GM21390 (cell line): ENCODE data around the gene MTPN.

Experiments
- ATAC-seq: cut with Tn5 transposase; IDR thresholded peaks from one replicate; pipeline ENCODE4 v1.9.1; 2021; ENCODE audit not compliant: unreplicated experiment

MTPN gene, protein sequence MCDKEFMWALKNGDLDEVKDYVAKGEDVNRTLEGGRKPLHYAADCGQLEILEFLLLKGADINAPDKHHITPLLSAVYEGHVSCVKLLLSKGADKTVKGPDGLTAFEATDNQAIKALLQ

DNA sequence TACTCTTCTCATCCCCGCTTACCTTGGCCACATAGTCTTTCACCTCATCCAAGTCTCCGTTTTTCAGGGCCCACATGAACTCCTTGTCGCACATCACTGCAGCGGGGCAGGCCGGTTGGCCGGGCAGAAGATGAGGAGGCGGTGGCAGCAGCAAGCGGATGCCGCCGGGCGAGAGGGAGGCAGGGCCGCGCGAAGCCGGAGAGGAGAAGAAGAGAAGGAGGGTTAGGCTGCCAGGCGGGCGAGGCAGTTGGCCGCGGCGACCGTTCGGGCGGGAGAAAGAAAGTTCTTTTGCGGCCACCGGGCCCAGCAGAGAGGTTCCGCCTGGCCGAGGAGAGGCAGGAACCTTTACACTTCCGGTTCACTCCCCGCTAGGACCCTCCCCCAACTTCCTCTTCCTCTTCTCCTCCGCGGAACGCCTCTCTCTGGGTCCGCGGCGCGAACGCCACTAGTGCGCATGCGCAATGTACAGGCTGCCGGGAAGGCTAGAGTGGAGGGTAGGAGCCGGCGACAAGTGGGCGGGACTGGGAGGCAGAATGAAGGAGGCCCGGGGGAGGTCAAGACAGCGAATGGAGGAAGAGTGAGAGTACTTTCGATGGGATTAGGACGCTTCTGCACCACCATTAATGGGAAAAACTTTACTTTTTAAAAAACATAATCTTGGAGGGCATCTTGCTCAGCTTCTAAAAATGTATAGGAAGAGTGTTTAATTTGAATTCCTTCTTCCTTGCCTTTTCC is at the start of gene MTPN:
MTPN (minus strand) TSS at position 353 of the 735 bp plus-strand sequence; CDS start at position 94, 259 bp downstream.
- ATAC-seq: peak; percentile 56

DNA sequence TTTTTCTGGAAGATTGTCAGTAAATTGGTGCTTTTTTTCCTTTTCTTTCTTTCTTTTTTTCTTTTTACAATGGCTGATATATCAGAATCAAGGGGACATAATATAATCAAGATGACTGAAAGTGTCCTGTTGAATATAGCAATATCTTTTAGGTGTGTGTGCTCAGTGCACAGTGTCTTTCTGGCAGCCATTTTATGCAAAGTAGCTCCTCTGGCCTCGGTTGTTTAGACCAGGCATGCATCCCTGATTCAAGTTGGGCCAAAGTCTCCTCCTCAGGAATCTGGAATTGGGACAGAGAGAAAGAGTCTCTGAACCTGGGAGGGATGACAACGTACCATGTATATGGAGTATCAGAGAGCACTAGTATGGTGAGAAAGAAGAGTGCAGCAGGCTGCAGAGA is 49.0 kb upstream of the MTPN start:
- ATAC-seq: no peak

DNA sequence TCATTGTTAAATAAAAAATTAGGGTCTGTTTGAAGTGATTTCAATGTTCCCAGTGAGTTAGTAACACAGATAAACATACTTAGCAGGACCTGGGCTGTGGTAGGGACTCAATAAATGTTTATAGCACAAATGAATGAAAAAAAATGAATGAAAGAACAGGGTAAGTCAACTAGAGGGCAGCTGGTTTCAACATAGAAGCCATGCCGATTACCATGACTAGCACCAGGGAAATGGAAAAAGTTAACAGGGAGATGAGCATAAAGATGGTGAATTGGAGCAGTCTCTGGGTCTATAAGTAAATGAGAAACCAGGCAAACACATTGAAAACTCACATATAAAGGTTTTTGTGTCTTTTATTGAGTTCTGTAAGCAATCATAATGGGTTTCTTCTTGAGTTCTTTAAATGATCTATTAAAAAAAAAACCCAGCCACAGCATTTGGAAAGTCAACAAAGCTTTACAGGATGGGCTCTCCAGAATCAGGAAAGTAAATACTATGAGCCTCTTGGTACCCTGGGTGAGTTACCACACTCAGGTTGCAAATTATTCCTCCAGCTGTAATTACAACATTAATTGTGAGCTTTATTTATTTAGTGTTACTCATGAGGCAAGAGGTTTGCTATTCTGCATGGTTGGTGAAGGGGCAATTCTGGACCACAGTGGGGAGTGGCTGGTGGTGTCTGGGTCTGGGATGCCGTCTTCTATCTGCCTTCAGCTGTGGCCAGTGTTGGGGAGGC is 46.1 kb upstream of the MTPN start:
- no peak for ATAC-seq

DNA sequence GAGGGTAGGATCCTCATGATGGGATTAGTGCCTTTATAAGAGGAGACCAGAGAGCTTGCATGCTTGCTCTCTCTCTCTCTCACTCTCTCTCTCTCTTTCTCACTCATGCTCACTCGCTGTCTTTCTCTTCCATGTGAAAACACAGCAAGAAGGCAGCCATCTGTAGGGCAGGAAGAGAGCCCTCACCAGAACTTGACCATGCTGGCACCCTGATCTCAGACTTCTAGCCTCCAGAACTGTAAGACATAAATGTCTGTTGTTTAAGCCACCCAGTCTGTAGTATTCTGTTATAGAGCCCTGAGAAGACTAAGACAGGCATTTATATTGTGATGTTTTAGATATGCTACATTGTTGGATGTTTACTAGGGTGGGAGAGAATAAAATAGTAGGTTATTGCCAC is 43.4 kb upstream of the MTPN start:
- no peak for ATAC-seq

DNA sequence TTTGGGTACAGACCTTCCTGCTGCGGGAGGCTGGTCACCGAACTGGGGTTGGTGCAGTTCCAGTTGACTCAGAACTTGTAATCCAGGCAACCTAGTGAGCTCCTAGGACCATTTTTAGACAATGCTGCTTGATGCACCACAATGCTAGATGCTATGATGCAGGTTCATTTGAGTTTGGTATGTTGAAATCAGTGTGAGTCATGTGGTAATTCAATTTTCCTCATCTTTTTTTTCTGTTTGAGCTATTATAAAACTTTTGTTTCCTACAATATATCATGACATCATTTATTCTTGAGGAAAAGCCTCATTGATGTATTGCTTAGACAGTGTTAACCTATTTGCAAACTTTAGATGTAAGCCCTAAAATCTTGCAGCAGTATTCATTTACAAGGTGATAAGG is 40.9 kb upstream of the MTPN start:
- ATAC-seq: no peak

DNA sequence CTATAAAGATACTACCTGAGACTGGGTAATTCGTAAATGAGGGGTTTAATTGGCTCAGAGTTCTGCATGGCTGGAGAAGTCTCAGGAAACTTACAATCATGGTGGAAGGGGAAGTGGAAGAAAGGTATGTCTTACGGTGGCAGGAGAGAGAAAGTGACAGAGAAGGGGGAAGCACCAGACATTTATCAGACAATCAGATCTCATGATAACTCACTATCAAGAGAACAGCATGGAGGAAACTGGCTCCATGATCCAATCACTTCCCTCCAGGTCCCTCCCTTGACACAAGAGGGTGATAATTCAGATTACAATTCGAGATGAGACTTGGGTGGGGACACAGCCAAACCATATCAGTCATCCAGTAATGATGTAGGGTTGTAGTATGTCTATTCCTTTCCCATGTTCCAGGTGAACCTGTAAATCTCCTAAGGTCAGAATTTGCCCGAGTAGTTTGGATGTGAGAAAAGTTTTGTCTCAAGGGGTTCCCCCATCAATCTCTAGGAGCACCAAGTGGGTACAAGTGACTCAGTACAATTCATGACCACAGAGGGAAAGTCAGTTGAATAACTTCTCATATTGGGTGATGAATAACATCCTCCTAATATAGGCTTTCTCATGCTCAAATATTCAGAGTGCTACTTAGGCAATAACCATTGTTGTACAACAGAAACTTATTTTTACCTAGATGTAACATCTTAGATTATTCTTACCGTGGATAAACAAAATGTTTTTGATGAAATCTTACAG is 39.7 kb upstream of the MTPN start:
- ATAC-seq: no peak

DNA sequence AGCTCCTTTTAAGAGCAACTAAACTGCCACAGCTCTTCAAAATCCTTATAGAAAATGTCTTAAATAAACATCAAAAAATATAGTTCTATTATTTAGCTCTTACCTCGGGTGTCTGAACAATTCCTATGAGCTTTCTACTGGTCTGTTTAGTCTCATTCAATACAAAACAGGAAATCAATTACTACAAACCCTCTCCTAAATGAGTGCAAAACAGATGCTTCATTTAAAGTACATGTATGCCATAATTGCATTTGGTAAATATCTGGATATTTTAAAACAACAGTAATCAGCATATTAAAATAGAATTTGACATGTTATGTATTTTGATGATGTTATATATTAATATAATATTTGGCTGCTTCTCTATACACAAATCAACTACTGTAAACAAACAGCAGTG is 38.5 kb upstream of the MTPN start:
- no peak for ATAC-seq

DNA sequence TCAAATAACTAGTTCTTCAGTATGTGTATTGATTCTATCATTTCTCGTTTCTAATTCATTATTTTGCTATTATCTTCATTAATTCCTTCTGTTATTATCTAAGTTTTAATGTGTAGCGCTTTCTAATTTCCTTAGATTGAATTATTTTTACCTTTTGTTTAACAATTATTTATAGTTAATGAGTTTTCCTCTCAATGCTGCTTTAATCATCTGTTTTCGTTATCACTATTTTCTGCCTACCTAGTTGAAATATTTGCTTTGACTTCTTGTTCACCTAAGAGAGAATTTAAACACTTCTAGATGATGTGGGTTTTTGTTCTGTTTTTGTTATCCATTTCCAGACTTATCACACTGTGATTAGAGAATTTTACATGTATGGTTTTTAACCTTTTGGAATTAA is 37.5 kb upstream of the MTPN start:
- ATAC-seq: no peak

DNA sequence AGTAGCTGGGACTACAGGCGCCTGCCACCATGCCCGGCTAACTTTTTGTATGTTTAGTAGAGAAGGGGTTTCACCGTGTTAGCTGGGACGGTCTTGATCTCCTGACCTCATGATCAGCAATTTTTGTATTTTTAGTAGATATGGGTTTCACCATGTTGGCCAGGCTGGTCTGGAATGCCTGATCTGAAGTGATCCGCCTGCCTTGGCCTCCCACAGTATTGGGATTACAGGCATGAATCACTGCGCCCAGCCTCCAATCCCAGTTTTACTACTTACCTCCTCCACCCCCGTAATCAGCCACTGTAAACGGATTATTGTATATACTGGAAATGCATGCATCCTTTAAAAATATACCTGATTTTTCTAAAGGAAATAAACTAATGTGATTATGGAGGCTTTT is 35.1 kb upstream of the MTPN start:
- no peak for ATAC-seq

DNA sequence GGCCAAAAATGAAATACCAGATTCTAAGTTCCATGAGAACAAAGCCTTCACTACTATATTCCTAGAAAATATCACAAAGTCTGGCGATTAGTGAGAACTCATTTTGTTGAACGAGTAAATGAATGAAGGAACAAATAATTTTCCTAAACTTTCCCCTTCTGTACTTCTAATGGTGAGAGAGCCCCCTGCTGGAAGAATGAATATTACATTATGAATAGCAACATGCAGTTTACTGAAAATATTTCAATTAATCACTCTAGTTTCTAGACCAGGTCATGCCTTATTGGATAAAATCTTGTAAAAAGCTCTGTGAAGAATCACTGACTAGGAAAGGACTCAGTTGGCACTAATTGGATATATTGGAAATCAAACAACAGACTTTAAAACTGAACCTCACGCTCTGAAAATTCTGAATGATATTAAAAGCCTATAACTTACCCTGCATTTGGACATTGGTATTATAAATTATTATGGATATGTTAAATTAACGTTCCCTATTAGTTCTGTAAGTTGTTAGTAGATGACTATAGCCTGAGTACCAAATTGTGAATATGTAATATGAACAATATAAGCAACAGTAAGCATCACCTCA is 32.4 kb upstream of the MTPN start:
- no peak for ATAC-seq

DNA sequence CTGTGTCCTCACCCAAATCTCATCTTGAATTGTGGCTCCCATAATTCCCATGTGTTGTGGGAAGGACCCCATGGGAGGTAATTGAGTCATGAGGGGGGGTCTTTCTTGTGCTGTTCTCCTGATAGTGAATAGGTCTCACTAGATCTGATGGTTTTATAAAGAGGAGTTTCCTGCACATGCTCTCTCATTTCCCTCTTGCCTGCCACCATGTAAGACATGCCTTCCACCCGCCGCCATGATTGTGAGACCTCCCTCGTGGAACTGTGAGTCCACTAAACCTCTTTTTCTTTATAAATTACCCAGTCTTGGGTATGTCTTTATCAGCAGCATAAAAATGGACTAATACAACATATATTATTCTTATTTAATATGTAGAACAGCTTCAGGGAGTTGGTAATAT is 29.0 kb upstream of the MTPN start:
- no peak for ATAC-seq

DNA sequence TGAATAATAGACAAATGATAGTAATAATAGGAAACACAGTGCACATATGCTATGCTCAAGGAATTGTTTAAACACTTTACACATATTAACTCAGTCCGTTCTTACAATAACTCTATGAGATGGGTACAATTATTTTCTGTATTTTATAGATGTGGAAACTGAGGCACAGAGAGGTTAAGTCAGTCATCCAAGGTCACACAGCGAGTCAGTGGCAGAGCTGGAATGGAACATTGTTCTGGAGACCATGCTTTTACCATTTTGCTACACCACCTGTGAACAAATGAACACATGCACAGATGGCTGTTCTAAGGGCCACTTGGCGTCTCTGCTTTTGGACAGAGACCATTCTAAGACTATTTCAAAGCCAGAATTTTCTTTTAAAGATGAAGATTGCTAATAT is 26.9 kb upstream of the MTPN start:
- ATAC-seq: no peak

DNA sequence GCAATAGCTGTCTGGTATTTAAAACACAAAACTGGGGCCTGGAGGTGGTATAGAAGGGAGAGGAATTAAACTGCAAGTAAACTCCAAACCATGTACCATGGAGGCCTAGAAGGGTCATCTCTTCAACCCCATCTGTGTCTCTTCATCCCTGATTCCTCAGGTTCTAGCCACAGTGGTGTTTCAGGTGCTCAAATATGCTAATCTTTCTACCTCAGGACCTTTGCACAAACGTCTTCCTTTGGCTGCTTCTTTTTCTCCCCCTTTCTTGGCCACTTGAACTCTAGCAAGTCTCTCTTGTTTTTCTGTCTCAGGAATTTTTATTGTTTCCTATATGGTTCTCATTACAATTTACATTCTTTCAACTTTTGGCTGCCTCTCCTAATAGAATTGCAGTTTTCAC is 25.6 kb upstream of the MTPN start:
- no peak for ATAC-seq

DNA sequence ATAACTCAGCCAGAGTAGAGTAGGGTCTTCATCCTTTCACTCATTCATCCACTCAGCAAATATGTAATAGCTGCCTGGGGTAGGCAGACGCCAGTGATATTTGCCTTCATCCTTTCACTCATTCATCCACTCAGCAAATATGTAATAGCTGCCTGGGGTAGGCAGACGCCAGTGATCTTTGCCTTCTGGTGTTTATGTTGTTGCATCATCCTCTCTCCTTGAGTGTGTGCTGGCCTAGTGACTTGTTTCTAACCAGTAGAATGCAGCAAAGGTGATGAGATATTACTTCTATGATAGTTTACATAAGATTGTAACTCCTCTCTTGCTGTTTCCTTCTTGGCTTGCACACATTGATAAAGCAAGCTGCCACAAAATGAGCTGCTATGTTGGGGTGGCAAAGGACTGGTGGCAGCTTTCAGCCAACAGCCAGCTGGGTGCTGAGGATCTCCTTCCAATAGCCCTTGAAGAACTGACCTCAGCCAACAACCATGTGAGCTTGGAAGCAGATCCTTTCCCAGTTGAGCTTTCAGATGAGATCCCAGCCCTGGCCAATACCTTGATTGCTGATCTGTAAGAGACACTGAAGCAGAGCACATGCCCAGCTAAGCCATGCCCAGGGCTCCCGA is 23.2 kb upstream of the MTPN start:
- no peak for ATAC-seq

DNA sequence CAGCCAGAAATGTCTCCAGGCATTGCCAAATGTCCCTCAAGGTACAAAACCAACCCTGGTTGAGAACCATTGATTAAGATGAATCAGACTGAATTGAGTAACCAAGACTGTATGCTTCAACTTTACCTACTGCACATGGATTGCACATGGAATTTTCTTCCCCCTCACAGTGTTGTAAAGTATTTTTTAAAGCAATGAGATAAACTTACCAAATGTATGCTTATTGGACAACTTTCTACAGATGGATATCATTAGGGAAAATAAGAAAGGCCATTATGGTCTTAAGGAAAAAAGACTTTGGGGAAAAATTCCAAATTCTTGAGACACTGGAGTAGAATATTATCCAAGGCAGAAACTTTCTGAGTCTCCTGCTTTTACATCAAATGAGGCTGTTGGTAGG is 20.9 kb upstream of the MTPN start:
- no peak for ATAC-seq

DNA sequence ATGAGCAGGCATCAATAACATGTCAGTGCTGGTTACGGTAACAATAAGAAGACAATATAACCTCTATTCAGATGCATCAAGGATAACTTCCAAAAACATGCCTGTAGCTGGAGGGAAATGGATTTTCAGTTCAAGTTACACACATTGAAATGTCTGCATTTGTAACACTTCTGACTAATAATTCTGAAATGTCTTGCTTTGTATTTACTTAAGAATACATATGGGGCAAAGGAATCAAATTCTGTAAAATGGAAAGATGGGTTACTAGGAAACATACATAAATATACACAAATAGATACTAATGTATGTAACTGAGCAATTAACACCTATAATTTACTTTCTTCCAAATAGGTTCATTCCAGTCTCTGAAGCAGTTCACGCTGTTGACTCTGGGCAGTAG is 18.6 kb upstream of the MTPN start:
- ATAC-seq: no peak

DNA sequence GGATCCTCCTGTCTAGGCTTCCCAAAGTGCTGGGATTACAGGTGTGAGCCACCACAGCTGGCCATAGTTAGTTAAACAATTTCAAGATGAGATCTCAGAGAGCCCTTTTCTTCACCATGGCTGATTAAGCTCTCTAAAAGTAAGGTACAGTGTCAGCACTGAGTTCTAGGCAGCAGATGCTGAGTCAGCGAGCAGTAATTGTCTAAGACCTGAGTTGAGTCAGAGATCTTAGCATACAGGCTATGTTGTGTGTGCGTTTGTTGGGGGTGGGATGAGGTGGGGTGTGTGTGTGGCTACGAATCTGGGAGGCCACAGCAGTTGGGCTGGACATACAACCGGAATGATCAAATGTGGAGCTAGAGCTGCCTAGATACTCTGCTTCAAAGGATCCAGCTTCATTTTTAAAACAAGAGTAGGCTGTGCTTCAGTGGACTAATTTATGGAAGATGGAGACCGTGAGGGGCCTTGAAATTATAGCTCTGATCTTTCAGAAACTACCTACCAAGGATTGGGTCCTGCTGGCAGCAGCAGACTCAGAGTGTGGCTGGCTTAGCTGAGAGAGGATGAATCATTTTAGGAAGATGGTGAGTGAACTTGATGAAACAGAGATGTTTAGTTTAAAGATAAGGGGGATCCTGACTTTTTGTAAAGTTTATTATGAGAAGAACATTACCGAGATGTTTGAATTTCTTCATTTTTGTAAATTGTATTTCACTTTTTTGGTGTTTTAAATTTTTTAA is 17.5 kb upstream of the MTPN start:
- no peak for ATAC-seq

DNA sequence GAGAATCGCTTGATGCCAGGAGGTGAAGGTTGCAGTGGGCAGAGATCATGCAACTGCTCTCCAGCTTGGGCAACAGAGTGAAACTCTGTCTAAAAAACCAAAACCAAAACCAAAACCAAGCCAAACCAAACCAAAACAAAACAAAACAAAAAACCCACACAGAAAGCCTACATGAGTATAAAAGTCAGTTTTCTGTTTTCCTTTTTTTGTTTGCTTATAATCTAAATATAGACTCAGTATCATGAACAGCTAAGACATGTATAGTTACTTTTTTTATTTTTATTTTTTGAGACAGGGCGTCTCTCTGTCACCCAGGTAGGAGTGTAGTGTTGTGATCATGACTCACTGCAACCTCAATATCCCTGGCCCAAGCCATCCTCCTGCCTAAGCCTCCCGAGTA is 16.8 kb upstream of the MTPN start:
- ATAC-seq: peak; percentile 79

DNA sequence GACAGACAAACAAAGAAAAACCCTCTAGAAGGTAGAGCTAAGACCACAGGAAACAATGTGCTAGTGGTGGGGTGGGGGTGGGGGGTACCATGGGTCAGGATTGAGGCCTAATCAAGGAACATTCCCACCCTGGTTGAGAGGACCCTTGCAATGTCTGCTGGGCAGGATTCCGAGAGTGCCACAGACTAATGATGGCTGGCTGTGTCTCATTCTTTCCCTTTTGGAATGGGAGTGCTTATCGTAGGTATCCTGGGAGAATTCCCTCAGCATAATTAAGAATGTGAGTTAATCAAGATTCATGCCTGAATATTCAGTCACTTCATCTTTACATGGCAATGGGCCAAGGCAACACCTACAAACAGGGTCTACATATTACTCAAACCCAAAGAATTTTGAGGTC is 14.7 kb upstream of the MTPN start:
- no peak for ATAC-seq

DNA sequence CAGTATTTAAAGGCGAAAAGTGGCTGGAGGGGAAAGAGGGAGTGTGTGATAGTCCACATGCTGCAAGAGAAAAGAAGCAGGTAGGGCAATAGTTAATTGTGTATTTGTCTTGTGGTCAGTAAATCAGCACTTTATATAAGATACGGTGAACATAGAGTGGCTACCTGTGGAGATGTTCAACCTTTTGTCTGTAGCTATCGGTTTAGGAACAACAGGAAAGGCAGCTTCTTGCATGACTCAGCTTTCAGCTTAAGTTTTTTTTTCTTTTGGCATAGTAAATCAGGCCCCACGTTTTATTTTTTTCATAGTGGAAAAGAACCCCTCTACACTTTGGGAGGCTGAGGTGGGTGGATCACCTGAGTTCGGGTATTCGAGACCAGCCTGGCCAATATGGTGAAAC is 14.2 kb upstream of the MTPN start:
- no peak for ATAC-seq
